Stimulated activated CD4-positive, alpha-beta T cell treated with anti-CD3 and anti-CD28 coated beads, TNF-alpha, amount 100 ng/mL, for 48 hours (primary cell): ENCODE data around the gene SNRNP25.
"Not testable (repeated sequence)": the region's sequence is repeated elsewhere in the genome, so short reads cannot be mapped to it uniquely, and the experiment has no call there.

ENCODE experiments used
- DNase-seq, 3 donors: peaks; one replicate each; pipeline ENCODE4 v3.0.0-alpha.2; 2020; ENCODE audit warnings: low read depth in 3 of 3

SNRNP25 gene

GRCh38 chr16:41439-42068 lies 12.1 kb upstream of the SNRNP25 start:
- DNase-seq, result no peak

- DNase-seq, result no peak
Observed at GRCh38 chr16:42069-42457, 11.6 kb upstream of the SNRNP25 start.

DNA sequence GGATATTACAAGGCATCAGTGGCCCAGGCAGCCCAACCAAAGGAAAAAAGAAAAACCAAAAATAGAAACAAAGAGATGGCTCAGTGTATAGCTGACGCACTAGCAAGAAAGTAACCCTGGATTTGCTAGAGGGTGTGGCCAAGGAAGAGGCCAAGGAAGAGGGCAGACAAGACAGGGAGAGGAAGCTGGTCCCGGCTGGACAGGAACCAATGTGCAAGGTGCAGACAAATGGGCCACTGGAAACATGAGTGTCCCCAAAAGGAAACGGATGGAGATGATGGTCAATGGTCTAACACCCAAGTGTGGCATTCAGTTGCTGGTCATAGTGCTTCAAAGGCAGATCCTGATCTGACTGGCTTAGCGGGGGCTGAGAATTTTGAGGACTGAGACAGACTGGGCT lies 10.9 kb upstream of the SNRNP25 start:
- DNase-seq, result no peak

DNA sequence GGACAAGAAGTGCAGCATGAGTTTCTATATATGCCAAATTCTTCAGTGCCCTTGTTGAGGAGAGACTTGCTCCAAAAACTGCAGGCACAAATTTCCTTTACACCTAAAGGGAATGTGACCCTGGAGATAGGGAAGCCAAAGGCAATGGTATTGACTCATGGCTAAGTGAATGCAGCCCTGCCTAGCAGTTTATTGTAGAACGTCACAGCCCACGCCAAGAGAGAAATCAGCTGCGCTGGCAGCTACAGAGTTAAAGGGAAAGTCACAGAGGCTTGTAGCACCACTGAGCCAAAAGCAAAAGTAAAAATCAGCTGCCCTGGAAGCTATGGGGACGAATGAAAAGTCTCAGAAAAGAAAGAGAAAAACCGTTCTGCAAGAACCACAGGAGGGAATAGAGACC lies 10.3 kb upstream of the SNRNP25 start:
- no peak for DNase-seq

DNA sequence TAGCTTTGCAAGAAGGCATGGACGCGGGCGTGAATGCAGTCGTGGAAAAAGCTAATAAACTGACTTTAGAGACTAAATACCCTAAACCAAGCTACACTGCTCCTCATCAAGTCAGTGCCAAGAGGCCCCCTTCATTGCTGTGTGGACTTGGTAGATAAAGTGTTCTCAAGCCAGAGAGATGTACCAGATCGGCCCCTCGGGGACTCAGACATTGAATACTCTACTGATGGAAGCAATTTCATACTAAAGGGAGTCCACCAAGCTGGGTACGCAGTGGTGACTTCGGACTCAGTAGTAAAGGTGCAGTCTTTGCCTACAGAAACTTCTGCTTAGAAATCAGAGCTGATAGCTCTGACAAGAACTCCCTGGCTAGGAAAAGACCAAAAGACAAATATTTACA lies 9.0 kb upstream of the SNRNP25 start:
- DNase-seq, result no peak

DNA sequence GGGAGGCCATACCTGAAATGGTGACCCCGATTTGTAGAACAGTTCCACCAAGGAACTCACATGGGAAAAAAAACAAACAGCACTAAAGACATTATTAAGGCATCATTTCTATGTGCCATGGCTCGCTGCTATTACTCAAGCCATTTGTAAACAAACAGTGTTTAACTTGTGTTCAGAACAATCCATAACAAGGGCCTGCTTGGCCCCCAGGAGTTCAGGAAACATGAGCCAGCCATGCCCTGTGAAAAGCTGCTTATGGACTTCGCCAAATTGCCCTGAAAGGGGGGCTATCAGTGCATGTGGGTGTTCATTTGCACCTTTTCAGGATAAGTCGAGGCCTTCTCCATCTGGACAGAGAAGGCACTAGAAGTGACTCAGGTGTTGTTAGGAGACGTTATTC lies 8.2 kb upstream of the SNRNP25 start:
- DNase-seq, result no peak

GRCh38 chr16:46510-46909 lies 7.1 kb upstream of the SNRNP25 start:
- DNase-seq, result not testable (repeated sequence)

DNA sequence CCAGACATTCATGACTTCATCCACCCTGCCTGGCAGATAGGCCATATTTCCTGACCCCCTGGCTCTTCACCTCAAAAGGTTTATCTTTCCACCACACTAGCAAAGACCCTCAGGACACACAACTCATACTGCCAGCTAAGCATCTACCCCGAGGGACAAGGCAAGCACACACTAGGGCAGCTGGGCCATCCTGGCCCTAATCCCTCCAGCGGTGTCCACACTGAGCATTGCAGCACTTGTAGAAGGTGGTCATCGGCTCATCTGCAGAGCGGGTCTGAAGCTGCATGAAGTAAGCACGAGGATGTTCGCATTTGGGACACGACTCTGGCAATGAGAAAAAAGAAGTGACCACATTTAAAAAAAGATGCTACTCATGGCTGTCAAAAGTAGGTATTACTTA lies 6.4 kb upstream of the SNRNP25 start:
- no peak for DNase-seq

DNA sequence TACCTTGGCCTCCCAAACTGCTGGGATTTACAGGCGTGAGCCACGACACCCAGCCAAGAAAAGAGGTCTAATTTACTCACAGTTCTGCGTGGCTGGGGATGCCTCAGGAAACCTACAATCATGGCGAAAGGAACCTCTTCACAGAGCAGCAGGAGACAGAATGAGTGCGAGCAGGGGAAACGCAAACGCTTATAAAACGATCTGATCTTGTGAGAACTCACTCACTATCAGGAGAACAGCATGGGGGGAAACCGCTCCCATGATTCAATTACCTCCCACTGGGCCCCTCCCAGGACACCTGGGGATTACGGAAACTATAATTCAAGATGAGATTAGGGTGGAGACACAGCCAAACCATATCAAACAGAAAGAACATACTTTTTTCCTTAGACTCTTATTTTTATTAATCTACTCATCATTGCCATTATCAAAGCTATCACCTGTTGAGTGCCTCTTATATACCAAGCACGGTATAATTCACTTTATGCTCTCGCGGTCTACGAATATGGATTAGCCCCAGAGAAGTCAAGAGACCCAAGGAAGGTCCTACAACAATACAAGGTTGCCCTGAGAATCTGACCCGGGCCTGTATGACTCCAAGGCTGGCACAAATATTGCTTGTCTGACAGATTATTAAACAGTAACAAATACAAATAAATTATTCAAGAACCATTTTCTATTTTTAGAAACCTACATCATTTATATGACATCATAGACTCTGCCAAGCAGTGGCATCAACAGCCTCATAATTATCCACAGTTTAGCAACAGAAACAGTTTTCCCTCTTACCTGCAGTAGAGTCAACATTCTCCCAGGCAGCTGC lies 2.6 kb upstream of the SNRNP25 start:
- DNase-seq, result no peak

- no peak for DNase-seq
Observed at GRCh38 chr16:54237-54581, 581 bp downstream of the SNRNP25 start.

DNA sequence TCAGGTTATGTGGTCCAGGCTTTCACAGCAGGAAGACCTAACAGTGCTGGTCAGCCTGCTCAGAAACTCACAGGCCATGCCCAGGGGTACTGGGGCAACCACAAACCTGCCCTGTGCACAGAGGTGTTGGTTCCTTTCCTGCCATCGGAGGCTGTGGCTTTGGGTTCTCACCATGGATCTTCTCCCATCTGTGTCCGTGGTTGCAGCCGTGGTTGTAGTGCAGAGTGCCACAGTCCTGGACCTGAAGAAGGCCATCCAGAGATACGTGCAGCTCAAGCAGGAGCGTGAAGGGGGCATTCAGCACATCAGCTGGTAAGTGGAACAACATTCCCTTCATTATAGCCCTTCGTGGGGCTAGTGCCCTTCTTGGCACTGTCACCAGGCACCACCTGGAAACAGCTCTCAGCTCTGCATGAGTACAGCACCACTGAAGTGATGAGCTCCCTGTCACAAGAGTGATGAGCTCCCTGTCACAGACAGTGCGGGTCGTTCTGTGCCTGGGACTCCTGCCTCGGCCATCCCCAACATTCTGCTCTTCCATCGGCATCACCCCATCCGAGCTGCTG lies 2.0 kb downstream of the SNRNP25 start:
- DNase-seq, result no peak

GRCh38 chr16:56231-56927 lies 2.8 kb downstream of the SNRNP25 start:
- DNase-seq, result no peak

- DNase-seq, result no peak
Observed at GRCh38 chr16:57711-58110, 4.1 kb downstream of the SNRNP25 start.

GRCh38 chr16:58491-59439 lies 5.1 kb downstream of the SNRNP25 start:
- DNase-seq, result no peak

DNA sequence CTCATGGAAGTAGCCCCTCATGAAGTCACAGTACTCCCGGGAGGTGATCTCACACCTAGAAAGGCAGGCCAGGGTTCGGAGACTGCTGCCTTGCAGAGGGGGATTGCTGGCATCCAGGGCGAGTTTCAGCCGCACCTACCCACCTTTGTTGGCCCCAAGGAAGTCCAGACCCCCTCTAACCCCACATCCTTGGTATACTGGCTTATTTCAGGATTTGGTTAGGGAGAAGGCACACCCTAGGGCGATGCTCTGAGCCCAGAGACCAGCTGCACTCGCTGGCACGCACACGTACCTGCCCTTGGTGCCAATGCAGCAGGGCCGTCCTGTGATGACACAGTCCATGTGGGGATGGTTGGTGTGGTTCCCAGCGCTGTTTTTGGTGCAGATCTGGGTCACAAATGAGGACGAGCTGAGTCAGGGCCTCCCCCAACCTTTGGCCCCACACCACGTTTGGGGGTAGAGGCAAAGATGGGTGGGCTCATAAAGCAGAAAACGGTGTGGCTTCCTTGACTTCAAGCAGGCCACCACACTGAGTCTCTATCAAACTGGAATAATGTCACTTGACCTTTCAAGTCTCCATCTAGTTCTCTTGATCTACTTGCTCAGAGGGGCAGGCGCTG lies 5.9 kb downstream of the SNRNP25 start:
- DNase-seq, result no peak

- DNase-seq, result no peak
Observed at GRCh38 chr16:60166-60565, 6.5 kb downstream of the SNRNP25 start.

GRCh38 chr16:60929-61878 lies 7.6 kb downstream of the SNRNP25 start:
- no peak for DNase-seq

GRCh38 chr16:61879-62281 lies 8.3 kb downstream of the SNRNP25 start:
- no peak for DNase-seq

GRCh38 chr16:62283-62967 lies 8.8 kb downstream of the SNRNP25 start:
- no peak for DNase-seq
